HCT116 (cell line): Measurements from ENCODE around the gene FREY1. TPM values are rescaled to one million over a fixed set of nuclear protein-coding genes. Genes with fewer than 3 reads are reported as not detected.

ENCODE experiments used
- total RNA-seq: library from RNA; stranded (reverse); gene quantifications from one replicate; pipeline ENCODE4 v1.2.1, GENCODE V29; 2021; ENCODE audit not compliant: unreplicated experiment

The FREY1 gene
- total RNA-seq, 1 experiment from 2014 or later, result 0.96 TPM

Other genes starting within 250 kb of the FREY1 start
- 0.69 TPM for gene CHST1, start 241.6 kb downstream of the FREY1 start, total RNA-seq
- gene SLC35C1, start 102.1 kb downstream of the FREY1 start, total RNA-seq, result 18.2 TPM
- gene CRY2, start 59.8 kb downstream of the FREY1 start, total RNA-seq, result 18.0 TPM
- 10.1 TPM for gene MAPK8IP1, start 21.6 kb downstream of the FREY1 start, total RNA-seq
- gene PEX16, start 10.6 kb upstream of the FREY1 start, total RNA-seq, result 33.2 TPM
- 67.6 TPM for gene LARGE2, start 15.4 kb upstream of the FREY1 start, total RNA-seq
- 27.0 TPM for gene PHF21A, start 214.2 kb upstream of the FREY1 start, total RNA-seq